ACC112 (cell line): ENCODE measurements around the gene C22orf42.

Experiments
- H2AFZ ChIP-seq: fragments of 200-600 bp; sonication (generic); one replicate; pipeline ENCODE4 v1.6.0; 2017; ENCODE audit warnings: antibody characterized with exemption, low read length; ENCODE audit not compliant: unreplicated experiment
- H3K27ac ChIP-seq: fragments of 200-600 bp; sonication (generic); 2 replicates; pipeline ENCODE4 v1.5.1; 2014; ENCODE audit warnings: low read depth, mild to moderate bottlenecking, antibody characterized with exemption, low read length, moderate library complexity
- H3K27me3 ChIP-seq: fragments of 200-600 bp; sonication (generic); 2 replicates; pipeline ENCODE4 v1.6.1; 2014; ENCODE audit warnings: mild to moderate bottlenecking, antibody characterized with exemption, low read length, moderate library complexity, mixed read lengths; ENCODE audit not compliant: insufficient read depth
- H3K36me3 ChIP-seq: fragments of 200-600 bp; sonication (generic); 2 replicates; pipeline ENCODE4 v1.6.1; 2016; ENCODE audit warnings: mild to moderate bottlenecking, antibody characterized with exemption, low read length, moderate library complexity, mixed read lengths; ENCODE audit not compliant: insufficient read depth
- H3K4me1 ChIP-seq: fragments of 200-600 bp; sonication (generic); one replicate; pipeline ENCODE4 v1.6.1; 2016; ENCODE audit warnings: low read length, mixed read lengths; ENCODE audit not compliant: insufficient read depth, unreplicated experiment, control insufficient read depth
- H3K4me3 ChIP-seq: fragments of 200-600 bp; sonication (generic); 2 replicates; pipeline ENCODE4 v1.5.1; 2014; ENCODE audit warnings: mild to moderate bottlenecking, low read depth, low read length
- H3K79me2 ChIP-seq: fragments of 200-600 bp; sonication (generic); one replicate; pipeline ENCODE4 v1.6.0; 2016; ENCODE audit warnings: low read length; ENCODE audit not compliant: control insufficient read depth, unreplicated experiment, insufficient read depth

The C22orf42 gene

GRCh38 chr22:32132783-32133182, 26.3 kb downstream of the C22orf42 start:
- peaks cover 3% of the 10 kb centered on the region for H3K4me1 ChIP-seq
- H2AFZ ChIP-seq = no peak overlapping the region
- no peak overlapping the region for H3K4me3 ChIP-seq
- no peaks in the 10 kb centered on the region for H3K36me3 ChIP-seq
- no peaks in the 10 kb centered on the region for H3K27me3 ChIP-seq
- no peak overlapping the region for H3K27ac ChIP-seq
- H3K79me2 ChIP-seq = no peaks in the 10 kb centered on the region

- H3K4me1 ChIP-seq = peaks cover 3% of the 10 kb centered on the region
- H3K27me3 ChIP-seq = no peaks in the 10 kb centered on the region
- no peak overlapping the region for H3K27ac ChIP-seq
- H3K4me3 ChIP-seq = no peak overlapping the region
- no peak overlapping the region for H2AFZ ChIP-seq
- no peaks in the 10 kb centered on the region for H3K79me2 ChIP-seq
- H3K36me3 ChIP-seq = no peaks in the 10 kb centered on the region
These were observed 27.0 kb downstream of the C22orf42 start for GRCh38 chr22:32132126-32132525.

GRCh38 chr22:32130464-32130863, 28.6 kb downstream of the C22orf42 start:
- no peaks in the 10 kb centered on the region for H3K4me1 ChIP-seq
- no peaks in the 10 kb centered on the region for H3K79me2 ChIP-seq
- H2AFZ ChIP-seq = no peak overlapping the region
- no peaks in the 10 kb centered on the region for H3K36me3 ChIP-seq
- H3K27ac ChIP-seq = no peak overlapping the region
- H3K4me3 ChIP-seq = no peak overlapping the region
- no peaks in the 10 kb centered on the region for H3K27me3 ChIP-seq

GRCh38 chr22:32127904-32128303, 31.2 kb downstream of the C22orf42 start:
- H3K79me2 ChIP-seq = no peaks in the 10 kb centered on the region
- H3K4me3 ChIP-seq = no peak overlapping the region

GRCh38 chr22:32123657-32124056, 35.4 kb downstream of the C22orf42 start:
- no peaks in the 10 kb centered on the region for H3K79me2 ChIP-seq
- H3K4me1 ChIP-seq = no peaks in the 10 kb centered on the region
- no peaks in the 10 kb centered on the region for H3K36me3 ChIP-seq
- H3K4me3 ChIP-seq = no peak overlapping the region
- H2AFZ ChIP-seq = no peak overlapping the region
- H3K27me3 ChIP-seq = no peaks in the 10 kb centered on the region
- H3K27ac ChIP-seq = no peak overlapping the region

More at GRCh38 chr22:32127904-32128303, 31.2 kb downstream of the C22orf42 start:
- no peaks in the 10 kb centered on the region for H3K36me3 ChIP-seq
- H3K27ac ChIP-seq = no peak overlapping the region
- H3K4me1 ChIP-seq = no peaks in the 10 kb centered on the region
- no peaks in the 10 kb centered on the region for H3K27me3 ChIP-seq
- no peak overlapping the region for H2AFZ ChIP-seq

GRCh38 chr22:32122899-32123298, 36.2 kb downstream of the C22orf42 start:
- Histone ChIP-seq H3K36me3 (no peaks in the 10 kb centered on the region), H3K4me1 (no peaks in the 10 kb centered on the region), H2AFZ (no peak overlapping the region), H3K79me2 (no peaks in the 10 kb centered on the region), H3K4me3 (no peak overlapping the region), H3K27ac (no peak overlapping the region), H3K27me3 (no peaks in the 10 kb centered on the region)

- Histone ChIP-seq H3K4me1 (no peaks in the 10 kb centered on the region), H2AFZ (no peak overlapping the region), H3K79me2 (no peaks in the 10 kb centered on the region), H3K36me3 (no peaks in the 10 kb centered on the region), H3K27ac (no peak overlapping the region), H3K4me3 (no peak overlapping the region), H3K27me3 (peaks cover 3% of the 10 kb centered on the region; the same call in 1 of the 2 replicates)
These were observed 38.5 kb downstream of the C22orf42 start for GRCh38 chr22:32120603-32121002.

- Histone ChIP-seq H3K27ac (no peak overlapping the region), H3K27me3 (peaks cover 9% of the 10 kb centered on the region), H3K4me3 (no peak overlapping the region), H3K36me3 (no peaks in the 10 kb centered on the region), H2AFZ (no peak overlapping the region), H3K79me2 (no peaks in the 10 kb centered on the region), H3K4me1 (no peaks in the 10 kb centered on the region)
These were observed 39.4 kb downstream of the C22orf42 start for GRCh38 chr22:32119568-32120235.

- Histone ChIP-seq H3K4me1 (no peaks in the 10 kb centered on the region), H3K27ac (no peak overlapping the region), H3K36me3 (no peaks in the 10 kb centered on the region), H3K27me3 (peaks cover 58% of the 10 kb centered on the region), H2AFZ (no peak overlapping the region), H3K4me3 (no peak overlapping the region), H3K79me2 (no peaks in the 10 kb centered on the region)
These were observed 46.7 kb downstream of the C22orf42 start for GRCh38 chr22:32112380-32112779.

GRCh38 chr22:32106930-32107329, 52.2 kb downstream of the C22orf42 start:
- H3K4me1 ChIP-seq = no peaks in the 10 kb centered on the region
- H3K36me3 ChIP-seq = no peaks in the 10 kb centered on the region
- no peaks in the 10 kb centered on the region for H3K79me2 ChIP-seq
- no peak overlapping the region for H3K27ac ChIP-seq
- H2AFZ ChIP-seq = no peak overlapping the region
- no peak overlapping the region for H3K4me3 ChIP-seq
- H3K27me3 ChIP-seq = peaks cover 48% of the 10 kb centered on the region

GRCh38 chr22:32103658-32104315, 55.3 kb downstream of the C22orf42 start:
- Histone ChIP-seq H3K4me1 (no peaks in the 10 kb centered on the region), H3K36me3 (no peaks in the 10 kb centered on the region), H3K79me2 (no peaks in the 10 kb centered on the region), H3K27me3 (peaks cover 46% of the 10 kb centered on the region), H3K4me3 (no peak overlapping the region), H2AFZ (no peak overlapping the region), H3K27ac (no peak overlapping the region)
